ENCODE data around the gene INPP5D.

Gene INPP5D

GRCh38 chr2:233236820-233237589 is 176.9 kb downstream of the INPP5D start:
- no peak for DNase-seq (ENCODE audit: low read depth in 2 of 2)

DNA sequence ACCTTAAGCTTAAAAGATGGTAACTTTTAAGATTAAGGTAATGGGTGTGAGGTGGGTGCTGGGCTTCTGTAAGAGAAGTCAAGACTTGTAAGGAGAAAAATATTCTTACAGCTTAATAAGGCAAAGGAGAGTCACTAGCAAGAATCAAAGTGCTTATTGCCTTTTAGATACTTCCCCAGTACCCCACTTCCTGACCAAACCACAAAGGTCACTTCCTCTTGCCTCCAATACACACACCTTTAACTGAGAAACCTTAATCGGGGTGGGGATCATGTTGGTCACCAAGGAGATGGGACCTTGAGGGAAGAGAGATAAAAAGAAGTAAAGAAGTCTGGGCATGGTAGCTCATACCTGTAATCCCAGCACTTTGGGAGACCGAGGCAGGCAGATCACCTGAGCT is 180.8 kb downstream of the INPP5D start:
- no peak for DNase-seq (ENCODE audit: low read depth in 2 of 2)

DNA sequence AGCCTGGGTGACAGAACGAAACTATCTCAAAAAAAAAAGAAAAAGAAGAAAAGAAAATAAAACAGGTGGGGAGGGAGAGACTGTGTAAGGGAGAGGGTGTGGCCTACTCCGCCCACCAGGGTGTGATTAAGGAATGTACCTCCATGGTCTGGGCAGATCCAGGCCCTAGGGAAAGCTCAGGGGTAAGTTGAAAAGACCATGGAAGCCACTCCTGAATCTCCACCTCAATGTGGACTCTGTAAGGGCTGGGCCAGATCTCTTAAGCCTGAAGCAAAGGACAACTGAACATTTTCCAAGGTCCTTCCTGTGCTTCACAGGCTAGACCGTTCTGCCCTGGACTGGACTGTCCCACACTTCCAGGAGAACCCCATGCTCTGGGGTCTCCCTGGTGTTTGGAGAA is 181.7 kb downstream of the INPP5D start:
- DNase-seq (ENCODE audit: low read depth in 2 of 2): no peak

GRCh38 chr2:233242231-233242927 is 182.2 kb downstream of the INPP5D start:
- DNase-seq (ENCODE audit: low read depth in 2 of 2): no peak

DNA sequence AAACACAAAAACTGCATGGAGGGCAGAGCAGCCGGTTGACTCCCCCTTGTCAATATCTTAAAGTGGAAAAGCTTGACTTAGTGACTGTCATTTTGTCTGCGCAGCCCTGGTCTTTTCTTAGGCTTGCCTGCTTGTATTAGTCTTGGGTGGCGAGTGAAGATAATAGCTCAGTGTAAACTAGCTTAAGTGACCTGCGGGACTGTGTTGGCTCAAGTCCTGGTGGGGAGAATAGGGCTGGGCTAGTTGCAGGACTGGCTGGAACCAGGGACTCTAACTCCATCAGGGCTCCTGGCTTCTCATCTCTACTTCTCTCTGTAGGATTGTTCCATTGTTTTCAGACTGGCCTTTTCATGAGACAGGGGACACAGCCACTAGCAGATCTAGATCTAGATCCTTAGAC is 183.2 kb downstream of the INPP5D start:
- DNase-seq (ENCODE audit: low read depth in 2 of 2): no peak

- DNase-seq (ENCODE audit: low read depth in 2 of 2): no peak
Measured at GRCh38 chr2:233244818-233245217, 184.7 kb downstream of the INPP5D start.

- no peak for DNase-seq (ENCODE audit: low read depth in 2 of 2)
Measured at GRCh38 chr2:233245406-233245805, 185.3 kb downstream of the INPP5D start.

DNA sequence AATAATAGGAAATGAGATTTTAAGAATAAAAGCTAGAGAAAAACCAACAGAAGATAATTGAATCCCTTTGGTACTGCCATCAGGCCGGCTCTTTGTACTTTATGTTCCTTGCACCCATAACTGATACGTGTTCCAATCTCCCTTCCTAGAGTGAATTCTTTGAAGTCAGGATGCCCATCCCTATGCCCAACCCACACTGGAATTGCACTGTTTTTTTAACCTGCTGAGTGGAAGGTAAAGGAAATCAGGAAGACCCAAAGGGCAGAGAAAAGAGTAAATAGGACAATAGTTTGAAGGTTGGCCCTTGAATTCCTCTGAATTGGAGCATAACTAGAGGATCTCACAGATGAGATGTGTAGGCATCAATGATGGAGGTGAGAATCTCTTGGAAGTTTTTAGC is 187.0 kb downstream of the INPP5D start:
- DNase-seq (ENCODE audit: low read depth in 2 of 2): no peak

DNA sequence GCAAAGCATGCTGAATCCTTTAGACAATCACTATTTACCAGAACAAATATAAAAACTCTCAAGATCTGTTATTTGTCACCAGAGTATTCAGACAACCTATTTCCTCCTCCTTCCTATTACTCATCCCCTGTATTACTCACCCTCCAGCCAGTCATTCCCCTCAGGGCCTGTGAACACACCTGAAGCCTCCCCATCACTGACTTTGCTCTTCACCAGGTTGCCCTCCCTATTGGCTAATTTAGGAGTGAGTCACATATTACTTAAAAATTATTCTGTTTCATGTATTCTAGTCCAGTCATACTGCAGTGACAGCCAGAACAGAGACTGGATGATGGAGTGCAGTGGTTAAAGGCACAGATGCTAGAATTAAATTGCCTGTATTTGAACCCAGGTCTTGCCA is 187.6 kb downstream of the INPP5D start:
- DNase-seq (ENCODE audit: low read depth in 2 of 2): peak; percentile 24 to 64

- no peak for DNase-seq (ENCODE audit: low read depth in 2 of 2)
Measured at GRCh38 chr2:233248999-233249398, 188.9 kb downstream of the INPP5D start.

GRCh38 chr2:233250568-233250967 is 190.4 kb downstream of the INPP5D start:
- no peak for DNase-seq (ENCODE audit: low read depth in 2 of 2)

- no peak for DNase-seq (ENCODE audit: low read depth in 2 of 2)
Measured at GRCh38 chr2:233250985-233251305, 190.8 kb downstream of the INPP5D start.

GRCh38 chr2:233251306-233252116 is 191.4 kb downstream of the INPP5D start, which contains the start of gene ATG16L1:
Gene ATG16L1, plus strand, starts transcription at chr2:233251673. Its CDS starts 155 bp downstream, at chr2:233251828.
- DNase-seq (ENCODE audit: low read depth in 2 of 2): peak; percentile 91 to 93

- DNase-seq (ENCODE audit: low read depth in 2 of 2): no peak
Measured at GRCh38 chr2:233252227-233252626, 192.1 kb downstream of the INPP5D start.

DNA sequence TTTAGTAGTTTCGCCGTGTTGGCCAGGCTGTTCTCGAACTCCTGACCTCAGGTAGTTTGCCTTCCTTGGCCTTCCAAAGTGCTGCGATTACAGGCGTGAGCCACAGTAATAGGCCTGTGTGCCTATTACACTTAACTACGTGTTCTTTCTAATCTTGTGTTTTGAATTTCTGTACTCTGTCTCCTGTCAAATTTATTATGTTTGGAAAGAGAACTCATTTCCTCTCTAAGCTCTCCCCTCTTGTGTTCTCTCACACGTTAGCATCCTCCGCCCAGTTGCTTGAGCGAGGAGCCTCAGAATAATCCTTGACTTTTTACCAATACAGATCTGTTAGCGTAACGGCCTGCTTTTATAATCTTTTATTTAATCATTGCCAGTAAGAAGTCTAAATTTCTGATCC is 195.0 kb downstream of the INPP5D start:
- DNase-seq (ENCODE audit: low read depth in 2 of 2): no peak

DNA sequence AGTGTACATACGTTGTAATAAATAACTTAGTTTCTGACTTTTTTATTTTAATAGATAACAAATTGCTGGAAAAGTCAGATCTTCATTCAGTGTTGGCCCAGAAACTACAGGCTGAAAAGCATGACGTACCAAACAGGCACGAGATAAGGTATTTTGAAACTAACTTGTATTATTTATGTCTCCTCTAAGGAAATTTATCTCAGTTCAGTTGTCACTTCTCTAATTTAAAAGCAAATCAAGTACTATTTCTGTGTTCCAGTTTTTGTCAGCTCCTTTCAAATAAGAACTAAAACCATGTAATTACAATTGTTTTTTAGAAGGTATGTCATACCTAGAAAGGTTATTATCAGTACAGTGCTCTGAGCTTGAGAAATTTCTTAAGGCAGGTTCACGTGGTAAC is 195.9 kb downstream of the INPP5D start:
- DNase-seq (ENCODE audit: low read depth in 2 of 2): no peak

Data from stimulated activated CD4-positive, alpha-beta T cell treated with anti-CD3 and anti-CD28 coated beads, Interleukin-1b, Interleukin-23, amount 100 ng/mL, for 4 hours (primary cell).